RWPE1 (cell line): ENCODE measurements around the gene ECD.

ENCODE experiments used
- CTCF ChIA-PET: fragments of 350-600 bp; sonication (Branson Sonifier 250); formaldehyde crosslinking; extraction: SDS; loops from one replicate; lab custom pipeline; 2021; lab: Yijun Ruan, JAX
- POLR2A ChIA-PET: fragments of 400-600 bp; formaldehyde crosslinking; extraction: SDS; loops from one replicate; lab custom pipeline; 2020; ENCODE audit warnings: antibody characterized with exemption; ENCODE audit not compliant: low non-redundant PET; lab: Yijun Ruan, JAX
- DNase-seq: peaks from one replicate; pipeline ENCODE4 v3.0.0; 2012; ENCODE audit warnings: low spot score
- H3K27ac ChIP-seq: fragments of 450-650 bp; 2 replicates; pipeline ENCODE4 v1.5.1; 2017
- CTCF ChIP-seq: fragments of 450-650 bp; conservative IDR thresholded peaks from 2 replicates; pipeline ENCODE4 v1.5.1; 2017; ENCODE audit warnings: low read depth, mild to moderate bottlenecking

ECD gene

DNA sequence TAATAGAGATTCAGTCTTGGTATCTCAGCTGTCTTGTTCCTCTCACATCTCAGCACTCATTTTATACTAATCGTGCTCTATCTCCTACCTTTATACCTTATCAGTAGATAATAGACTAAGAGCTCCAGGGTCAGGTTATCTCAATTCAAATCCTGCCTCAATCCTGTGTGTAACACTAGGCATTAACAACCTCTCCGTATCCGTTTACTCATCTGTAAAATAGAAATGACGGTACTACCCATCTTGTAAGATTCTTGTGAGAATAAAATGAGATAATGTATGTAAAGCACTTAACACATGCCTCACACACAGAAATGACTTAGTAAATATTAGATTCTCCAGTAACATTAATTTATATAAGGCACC lies 70.5 kb downstream of the ECD start:
- H3K27ac ChIP-seq = peak overlapping the region; percentile 91
- no peak for TF ChIP-seq CTCF
- ChIA-PET CTCF (interaction anchor here (0.6 to 1.5 kb wide), 5 partner anchors 35 to 96 kb away, joined by 3 to 6 read pairs (median 3); no protein-coding TSS in a partner anchor), POLR2A (interaction anchor here (1.1 kb wide), 1 partner anchor 14 kb away, joined by 3 read pairs; no protein-coding TSS in a partner anchor)
- DNase-seq = no peak

DNA sequence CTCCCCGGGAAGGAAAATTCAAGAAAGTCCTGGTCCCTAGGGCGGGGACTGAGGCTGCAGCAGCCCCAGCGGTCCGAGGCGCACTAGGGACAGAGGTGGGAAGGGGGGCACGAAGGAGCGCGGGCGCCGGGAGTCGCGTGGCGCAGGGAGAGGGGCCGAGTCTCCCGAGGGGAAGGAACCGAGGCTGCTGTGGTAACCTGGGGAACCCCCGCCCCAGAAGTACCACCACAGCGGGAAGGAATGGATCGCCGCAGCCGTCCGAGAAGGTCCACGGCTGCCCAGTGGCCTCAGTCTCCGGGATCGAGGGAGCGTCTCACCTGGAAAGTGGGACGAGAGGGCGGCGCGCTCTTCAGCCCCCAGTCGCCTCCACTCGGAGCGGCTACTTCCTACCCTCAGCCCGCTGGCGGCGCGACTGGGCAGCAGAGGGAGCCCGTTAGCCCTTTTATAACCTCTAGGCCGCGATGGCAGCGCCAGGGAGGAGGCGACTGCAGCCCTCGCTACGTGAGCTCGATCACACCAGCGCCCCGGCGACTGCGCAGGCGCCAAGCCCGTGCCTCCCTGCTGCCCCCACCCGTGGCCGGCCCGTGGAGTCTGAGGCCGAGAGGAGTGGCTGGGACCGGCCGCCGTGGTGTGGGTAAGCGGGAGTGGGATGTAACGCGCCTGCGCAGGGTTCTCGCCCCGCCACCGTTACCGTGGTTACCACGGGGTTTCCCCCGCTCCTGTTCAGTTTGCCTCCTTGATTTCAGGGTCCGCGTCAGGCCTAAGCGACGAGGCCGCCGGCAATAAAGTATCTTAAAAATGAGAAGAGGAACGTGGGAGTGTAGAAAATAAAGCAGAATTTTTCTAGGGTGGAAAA lies 71.1 kb downstream of the ECD start, which contains the start of gene P4HA1:
Gene P4HA1, minus strand, starts transcription at position 418 of the 856 bp plus-strand sequence. CDS start 21,983 bp downstream, outside the sequence.
- peak; percentile 78 for TF ChIP-seq CTCF
- peak; percentile 95 for DNase-seq
- CTCF ChIA-PET = interaction anchor here (0.5 to 1.5 kb wide), 8 partner anchors 35 to 96 kb away, joined by 3 to 6 read pairs (median 3); no protein-coding TSS in a partner anchor
- peak within 1 kb of the TSS; percentile 91 for H3K27ac ChIP-seq
- POLR2A ChIA-PET = interaction anchor here (0.6 to 1.1 kb wide), 5 partner anchors 14 to 741 kb away, joined by 3 to 4 read pairs (median 3); no protein-coding TSS in a partner anchor

- DNase-seq = peak; percentile 69
- ChIA-PET CTCF (interaction anchor here (0.5 to 1.5 kb wide), 6 partner anchors 35 to 131 kb away, joined by 3 to 6 read pairs (median 3); no protein-coding TSS in a partner anchor), POLR2A (interaction anchor here (0.6 to 0.9 kb wide), 4 partner anchors 13 to 741 kb away, joined by 3 to 4 read pairs (median 3); no protein-coding TSS in a partner anchor)
- peak overlapping the region; percentile 91 for H3K27ac ChIP-seq
- TF ChIP-seq CTCF = no peak
Observed at GRCh38 chr10:73096041-73096448, 71.8 kb downstream of the ECD start.

- ChIA-PET CTCF (interaction anchor here (0.6 to 1.5 kb wide), 7 partner anchors 21 to 131 kb away, joined by 3 to 6 read pairs (median 3); no protein-coding TSS in a partner anchor), POLR2A (interaction anchor here (0.6 to 0.9 kb wide), 4 partner anchors 13 to 742 kb away, joined by 3 to 4 read pairs (median 3); no protein-coding TSS in a partner anchor)
- no peak for DNase-seq
- TF ChIP-seq CTCF = no peak
- peak overlapping the region; percentile 91 for H3K27ac ChIP-seq
Observed at GRCh38 chr10:73095481-73096021, 72.3 kb downstream of the ECD start.

- TF ChIP-seq CTCF = no peak
- no peak overlapping the region for H3K27ac ChIP-seq
- ChIA-PET CTCF (interaction anchor here (0.6 to 1.3 kb wide), 6 partner anchors 20 to 124 kb away, joined by 3 to 6 read pairs (median 4); no protein-coding TSS in a partner anchor), POLR2A (interaction anchor here (0.5 to 0.7 kb wide), 2 partner anchors 15 to 37 kb away, joined by 5 to 6 read pairs; no protein-coding TSS in a partner anchor)
- DNase-seq = no peak
Observed at GRCh38 chr10:73094986-73095480, 72.8 kb downstream of the ECD start.
